Tongue (tissue), 2 donors: ENCODE measurements around the gene TCP1. TPM values are rescaled to one million over a fixed set of nuclear protein-coding genes. Genes with fewer than 3 reads are reported as not detected.
"Not testable (repeated sequence)": the region's sequence is repeated elsewhere in the genome, so short reads cannot be mapped to it uniquely, and the experiment has no call there.

Experiments used
- DNase-seq: peaks from one replicate; pipeline ENCODE4 v3.0.0-alpha.2; 2015
- total RNA-seq: library from RNA; depleted of rRNA; stranded (reverse); fragments of >200 nt; gene quantifications from one replicate; pipeline ENCODE4 v1.2.3, GENCODE V29; 2014

The TCP1 gene
- total RNA-seq, 1 donor from 2014 or later, result 202 TPM

DNA sequence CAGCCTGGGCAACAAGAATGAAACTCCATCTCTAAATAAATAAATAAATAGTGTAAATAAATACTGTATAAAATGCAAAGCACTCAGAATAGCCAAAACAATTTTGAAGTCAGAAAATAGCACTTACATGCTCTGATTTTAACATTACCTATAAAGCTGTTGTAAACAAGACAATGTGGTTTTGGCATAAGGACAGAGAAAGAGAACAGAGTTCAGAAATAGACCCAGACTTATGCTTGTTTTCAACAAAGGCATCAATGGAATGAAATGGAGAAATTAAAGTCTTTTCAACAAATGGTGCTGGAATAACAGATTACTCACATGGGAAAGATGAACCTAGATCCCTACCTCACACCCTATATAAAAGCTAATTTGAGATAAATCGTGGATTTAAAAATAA is 17.2 kb downstream of the TCP1 start:
- no peak for DNase-seq

DNA sequence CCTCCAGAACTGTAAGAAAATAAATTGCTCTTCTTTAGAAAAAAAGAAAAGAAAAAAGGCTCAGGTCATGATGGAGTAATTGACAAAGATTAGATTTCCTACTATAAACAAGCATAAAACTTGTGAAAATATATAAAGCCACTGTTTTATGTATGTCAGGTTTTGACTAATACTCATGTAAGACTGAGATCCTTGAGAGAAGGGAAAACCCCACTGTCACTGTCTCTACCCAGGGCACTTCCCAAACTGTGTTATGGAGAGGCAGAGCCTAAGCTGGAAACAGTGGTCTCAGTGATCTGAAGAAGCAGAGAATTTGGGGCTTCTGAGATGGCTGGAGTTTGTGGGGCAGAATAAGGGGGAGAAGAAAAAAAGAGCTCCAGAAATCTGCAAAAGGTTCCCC is 19.9 kb downstream of the TCP1 start:
- no peak for DNase-seq

DNA sequence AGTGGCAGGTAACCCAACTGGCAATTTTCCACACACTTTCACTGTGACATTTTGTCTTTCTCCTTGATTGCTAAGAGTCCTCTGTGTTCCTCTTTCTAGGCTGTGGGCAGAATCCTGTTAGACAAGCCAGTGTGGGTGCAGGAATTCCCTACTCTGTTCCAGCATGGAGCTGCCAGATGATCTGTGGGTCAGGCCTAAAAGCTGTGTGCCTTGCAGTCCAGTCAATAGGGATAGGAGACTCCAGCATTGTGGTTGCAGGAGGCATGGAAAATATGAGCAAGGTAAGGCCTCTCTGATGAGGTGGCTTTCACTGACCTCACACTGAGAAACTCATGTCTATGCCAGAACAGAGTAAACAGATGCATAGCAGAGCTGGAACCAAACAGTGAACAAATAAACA is 22.5 kb downstream of the TCP1 start:
- DNase-seq, result no peak

DNA sequence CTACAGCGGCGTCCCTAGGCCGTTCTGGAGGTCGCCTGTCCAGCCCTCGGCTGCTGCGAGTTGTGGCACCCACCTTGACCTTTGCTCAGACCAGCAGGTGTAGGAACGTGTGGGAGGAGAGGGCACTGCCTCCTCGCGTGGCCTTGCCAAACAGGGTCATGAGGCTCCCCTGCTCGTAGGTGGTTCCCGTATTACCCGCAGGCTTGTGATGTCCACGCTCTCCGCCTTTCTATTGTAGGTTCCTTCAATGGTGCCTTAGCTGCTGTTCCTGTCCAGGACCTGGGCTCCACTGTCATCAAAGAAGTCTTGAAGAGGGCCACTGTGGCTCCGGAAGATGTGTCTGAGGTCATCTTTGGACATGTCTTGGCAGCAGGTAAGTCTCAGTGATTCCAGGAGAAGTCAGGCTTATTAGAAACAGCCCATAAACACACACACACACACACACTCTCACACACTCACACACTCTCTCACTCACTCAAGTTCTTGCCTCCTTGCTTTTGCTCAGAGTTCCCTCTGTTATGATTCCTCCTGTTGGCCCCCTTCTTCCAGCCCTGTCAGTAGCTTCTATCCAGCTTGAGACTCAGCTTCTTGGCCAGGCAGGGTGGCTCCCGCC is 26.6 kb downstream of the TCP1 start:
- no peak for DNase-seq

DNA sequence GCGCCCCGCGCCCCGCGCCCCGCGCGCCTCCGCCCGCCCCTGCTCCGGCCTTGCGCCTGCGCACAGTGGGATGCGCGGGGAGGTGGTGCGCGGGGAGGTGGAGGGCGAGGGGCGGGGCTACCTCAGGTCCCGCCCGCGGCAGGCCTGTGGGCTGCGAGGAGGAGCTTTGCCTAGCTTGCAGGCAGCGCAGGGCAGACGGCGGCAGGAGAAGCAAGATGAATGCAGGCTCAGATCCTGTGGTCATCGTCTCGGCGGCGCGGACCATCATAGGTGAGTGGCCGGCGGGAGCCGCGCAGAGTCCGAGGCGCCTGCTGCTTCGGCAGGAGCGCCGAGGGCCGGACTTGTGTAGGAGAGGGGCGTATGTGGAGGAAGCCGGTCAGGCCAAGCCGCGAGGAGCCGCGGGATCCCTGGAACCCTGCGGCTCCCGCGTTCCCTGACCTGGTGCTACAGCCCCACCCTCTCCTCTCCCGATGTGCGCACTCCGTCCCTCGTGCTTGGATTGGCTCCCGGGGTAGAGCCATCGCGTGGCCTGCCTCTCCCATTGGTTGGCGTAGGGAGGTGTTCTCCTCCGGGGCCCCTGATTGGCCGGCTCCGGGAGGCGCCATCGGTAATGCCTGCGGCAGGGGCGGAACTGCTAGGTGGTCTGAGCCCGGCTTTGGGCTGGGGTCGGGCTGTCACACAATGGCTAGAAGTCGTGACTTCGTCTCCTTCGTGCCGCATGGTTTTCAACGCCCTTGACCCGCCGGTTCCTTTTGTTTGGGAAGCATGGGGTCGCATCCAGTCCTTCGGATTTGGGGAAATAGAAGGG is 27.3 kb downstream of the TCP1 start, which contains the start of gene ACAT2:
Gene ACAT2 (plus strand): TSS at position 173 of the 808 bp plus-strand sequence. CDS start 43 bp downstream, at position 216.
- peak; percentile 98 for DNase-seq

DNA sequence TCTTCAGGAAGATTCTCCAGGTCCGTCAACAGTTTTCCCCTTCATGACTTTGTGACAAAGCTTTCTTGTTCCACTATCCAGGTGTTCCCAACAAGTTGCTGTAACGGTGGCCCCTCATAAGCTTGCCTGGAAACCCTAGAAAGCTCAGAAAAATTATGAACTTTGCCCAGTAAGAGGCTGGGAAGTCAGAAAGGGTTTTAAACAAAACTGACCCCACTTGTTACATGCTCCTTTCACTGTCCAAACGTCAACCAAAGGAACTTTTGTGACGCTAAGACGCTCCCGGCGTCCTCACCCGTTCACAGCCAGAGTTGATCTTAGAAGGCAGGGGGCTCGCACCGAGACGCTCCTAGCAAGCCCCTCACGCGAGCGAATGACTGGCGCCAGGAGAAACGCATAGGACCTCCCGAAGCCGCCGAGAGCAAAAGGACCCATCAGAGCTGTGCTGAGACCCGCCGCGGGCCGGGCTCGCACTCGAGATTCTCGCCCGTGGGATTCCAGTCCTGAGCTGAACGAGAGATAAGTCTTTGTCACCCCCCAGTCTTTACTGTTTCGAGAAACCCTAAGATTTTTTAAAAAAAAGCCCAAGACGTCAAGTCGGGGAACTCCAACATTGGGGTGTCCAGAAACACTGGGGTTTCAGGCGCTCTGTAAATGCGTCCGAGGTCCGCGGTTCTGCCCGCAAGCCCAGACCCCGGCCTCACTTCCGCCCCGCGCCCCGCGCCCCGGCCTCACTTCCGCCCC is 28.1 kb downstream of the TCP1 start:
- DNase-seq, result no peak

DNA sequence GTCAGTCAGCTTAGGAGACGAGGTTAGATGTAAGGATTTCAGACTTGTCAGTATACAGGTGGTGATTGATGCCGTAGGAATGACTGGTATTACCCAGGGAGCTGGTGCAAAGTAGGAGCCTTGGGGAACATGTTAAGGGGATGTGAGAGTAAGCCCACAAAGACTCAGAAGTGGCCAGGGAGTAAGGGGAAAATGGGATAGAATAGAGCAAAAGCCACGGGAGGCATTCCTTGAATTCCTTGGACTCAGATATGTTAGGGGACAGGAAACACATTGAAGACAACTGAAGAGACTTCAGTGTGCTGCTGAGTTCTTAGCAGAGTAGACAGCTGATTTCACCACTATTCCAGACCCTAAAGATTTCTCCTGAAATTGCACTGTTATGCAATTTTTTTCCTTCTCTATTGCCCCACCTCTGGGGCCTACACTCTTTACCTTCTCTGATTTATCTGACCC is 28.8 kb downstream of the TCP1 start:
- DNase-seq, result no peak

DNA sequence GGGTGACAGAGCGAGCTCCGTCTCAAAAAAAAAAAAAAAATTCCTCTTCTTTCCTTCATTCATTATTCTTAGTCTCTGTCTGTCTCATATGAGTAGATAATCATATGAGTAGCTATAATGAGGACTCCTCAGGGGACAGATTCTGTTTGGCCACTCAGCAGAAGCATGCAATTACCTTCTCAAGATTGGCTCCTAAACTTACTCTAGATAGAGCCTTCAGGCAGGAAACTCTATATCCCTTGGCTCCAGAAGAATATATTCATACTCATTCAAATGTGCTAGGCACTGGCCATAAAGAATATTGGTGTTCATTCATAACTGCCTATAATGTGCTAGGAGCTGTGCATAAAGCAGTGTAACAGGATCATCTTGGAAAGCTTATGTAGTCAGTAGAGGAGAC is 29.8 kb downstream of the TCP1 start:
- no peak for DNase-seq

DNA sequence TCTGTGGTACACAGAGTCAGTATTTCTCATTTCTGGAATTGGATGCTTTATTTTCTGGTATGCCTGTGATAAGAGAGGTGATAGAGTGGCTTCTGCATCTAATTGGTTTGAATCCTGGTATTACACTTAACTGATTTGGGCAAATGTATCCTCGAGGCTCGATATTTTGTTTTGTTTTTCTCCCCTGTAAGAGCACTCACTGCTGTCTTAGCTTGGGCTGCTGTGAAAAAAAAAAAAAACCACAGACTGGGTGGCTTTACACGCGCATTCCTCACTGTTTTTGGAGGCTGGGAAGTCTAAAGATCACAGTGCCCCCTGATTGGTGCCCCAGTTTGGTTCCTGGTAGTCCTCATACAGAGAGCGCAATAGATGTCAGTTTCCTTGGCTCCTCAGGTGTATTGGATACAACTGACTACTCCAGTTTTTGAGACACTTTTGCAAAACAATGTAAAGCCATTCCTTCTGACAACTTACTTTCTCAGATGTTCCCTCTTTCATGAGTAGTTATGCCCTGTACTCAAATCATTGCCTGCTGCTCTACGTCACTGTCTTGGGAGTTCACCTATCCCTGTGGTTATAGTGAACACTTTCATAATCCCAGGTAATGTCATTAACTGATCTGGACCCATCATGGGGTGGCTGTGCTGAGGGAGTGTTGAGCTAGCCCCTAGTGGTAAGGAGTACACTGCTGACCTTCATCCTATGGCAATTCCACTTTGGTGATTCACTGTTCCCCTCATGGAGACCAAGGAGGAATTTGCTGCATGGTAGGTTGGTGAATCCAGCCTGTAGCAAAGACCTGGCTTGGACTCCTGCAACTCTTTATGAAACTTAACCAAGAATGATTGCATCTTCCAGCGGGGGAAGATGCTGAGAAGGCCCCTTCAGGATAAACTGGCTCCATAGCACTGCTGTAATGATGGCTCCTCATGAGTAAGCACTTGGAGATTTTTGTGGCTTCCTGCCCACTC is 31.1 kb downstream of the TCP1 start:
- no peak for DNase-seq

DNA sequence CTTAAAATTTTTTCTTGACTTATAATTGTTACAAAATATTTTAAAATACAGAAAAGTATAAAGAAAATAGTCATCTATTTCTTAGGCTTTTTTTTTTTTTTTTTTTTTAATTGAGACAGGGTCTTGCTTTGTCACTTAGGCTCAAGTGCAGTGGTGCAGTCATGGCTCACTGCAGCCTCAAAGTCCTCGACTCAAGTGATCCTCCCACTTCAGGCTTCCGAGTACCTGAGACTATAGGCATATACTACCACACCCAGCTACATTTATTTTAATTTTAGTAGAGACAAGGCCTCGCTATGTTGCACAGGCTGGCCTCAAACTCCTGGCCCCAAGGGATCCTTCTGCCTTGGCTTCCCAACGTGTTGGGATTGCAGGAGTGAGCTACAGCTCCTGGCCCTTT is 32.9 kb downstream of the TCP1 start:
- DNase-seq, result no peak

DNA sequence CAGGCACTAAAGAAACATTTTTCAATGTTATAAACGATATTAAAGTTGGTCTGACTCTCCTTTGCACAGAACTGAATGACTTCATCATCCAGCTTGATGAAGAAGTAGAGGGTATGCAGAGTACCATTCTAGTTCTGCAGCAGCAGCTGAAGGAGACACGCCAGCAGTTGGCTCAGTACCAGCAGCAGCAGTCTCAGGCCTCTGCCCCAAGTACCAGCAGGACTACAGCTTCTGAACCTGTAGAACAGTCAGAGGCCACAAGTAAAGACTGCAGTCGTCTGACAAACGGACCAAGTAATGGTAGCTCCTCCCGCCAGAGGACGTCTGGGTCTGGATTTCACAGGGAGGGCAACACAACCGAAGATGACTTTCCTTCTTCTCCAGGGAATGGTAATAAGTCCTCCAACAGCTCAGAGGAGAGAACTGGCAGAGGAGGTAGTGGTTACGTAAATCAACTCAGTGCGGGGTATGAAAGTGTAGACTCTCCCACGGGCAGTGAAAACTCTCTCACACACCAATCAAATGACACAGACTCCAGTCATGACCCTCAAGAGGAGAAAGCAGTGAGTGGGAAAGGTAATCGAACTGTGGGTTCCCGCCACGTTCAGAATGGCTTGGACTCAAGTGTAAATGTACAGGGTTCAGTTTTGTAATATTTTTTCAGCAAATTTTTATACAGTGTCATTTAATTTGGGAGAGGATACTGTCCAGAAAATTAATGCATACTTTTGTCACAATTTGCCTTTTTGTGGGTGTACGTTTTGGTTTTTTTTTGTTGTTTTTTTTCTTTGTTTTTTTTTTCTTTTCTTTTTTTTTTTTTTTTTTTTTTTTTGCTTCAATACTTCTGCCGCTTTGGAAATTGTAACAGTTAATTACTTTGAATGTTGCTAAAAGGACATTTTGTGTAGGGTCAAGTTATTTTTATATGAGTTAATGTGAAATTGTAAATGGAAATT is 34.2 kb downstream of the TCP1 start:
- peak; percentile 26 for DNase-seq

DNA sequence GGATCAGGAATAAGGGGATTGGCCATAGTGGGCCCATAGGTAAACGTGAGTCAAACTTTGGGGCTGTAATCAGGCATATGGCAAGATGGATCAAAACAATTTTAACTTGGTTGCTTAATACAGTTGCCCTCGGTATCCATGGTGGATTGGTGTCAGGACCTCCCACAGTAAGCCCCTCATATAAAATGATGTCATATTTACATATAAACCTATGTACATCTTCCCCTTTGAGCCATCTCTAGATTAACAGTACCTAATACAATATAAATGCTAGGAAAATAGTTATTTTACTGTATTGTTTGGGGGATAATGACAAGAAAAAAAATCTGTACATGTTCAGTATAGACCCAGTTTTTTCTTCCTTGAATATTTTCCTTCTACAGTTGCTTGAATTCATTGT is 35.0 kb downstream of the TCP1 start:
- no peak for DNase-seq

DNA sequence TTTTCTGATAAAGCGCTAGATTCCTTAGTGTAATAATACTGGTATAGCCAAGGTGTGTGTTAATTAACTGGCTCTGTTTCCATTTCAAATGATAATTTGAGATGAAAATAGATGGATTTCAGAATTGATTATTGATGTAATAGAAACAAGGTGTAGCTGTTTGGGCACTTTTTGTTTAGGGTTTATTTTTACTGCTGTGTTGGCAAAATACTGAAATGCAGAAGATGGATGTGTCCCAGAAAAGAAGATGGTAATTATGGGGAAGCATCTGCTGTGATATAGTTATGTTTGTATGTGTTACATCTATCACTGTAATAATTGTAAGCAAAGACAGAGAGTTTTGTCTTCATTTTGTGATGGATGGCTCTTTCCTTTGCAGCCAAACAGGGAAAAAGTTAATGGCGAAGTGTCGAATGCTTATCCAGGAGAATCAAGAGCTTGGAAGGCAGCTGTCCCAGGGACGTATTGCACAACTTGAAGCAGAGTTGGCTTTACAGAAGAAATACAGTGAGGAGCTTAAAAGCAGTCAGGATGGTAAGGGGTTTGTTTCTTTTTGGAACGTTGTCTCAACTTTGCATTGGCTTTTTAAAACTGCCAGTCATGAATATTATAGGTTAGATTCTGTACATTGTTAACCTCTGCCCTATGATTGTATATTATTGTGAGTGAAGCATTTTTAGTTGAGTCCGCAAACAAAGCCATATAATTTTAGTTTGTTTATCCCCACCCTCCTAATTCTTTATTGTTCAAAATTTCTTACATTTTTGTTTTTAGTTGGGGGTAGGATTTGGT is 36.1 kb downstream of the TCP1 start:
- DNase-seq, result no peak

DNA sequence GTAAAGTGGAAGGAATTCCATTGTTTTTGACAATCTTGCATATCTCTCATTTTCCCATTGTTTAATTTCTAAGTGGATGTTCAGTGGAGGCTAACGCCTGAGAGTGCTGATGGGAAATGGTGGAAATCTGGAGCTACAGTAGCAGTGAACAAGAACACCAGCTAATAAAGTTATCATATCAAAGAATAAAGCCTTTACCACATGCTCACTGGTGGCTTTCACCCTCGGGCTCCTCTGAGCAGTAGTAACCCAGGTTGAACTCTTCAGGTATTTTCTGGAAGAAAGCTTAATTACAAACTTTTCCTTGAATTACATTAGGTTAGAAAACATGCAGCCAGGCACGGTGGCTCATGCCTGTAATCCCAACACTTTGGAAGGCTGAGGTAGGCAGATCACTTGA is 38.0 kb downstream of the TCP1 start:
- no peak for DNase-seq

DNA sequence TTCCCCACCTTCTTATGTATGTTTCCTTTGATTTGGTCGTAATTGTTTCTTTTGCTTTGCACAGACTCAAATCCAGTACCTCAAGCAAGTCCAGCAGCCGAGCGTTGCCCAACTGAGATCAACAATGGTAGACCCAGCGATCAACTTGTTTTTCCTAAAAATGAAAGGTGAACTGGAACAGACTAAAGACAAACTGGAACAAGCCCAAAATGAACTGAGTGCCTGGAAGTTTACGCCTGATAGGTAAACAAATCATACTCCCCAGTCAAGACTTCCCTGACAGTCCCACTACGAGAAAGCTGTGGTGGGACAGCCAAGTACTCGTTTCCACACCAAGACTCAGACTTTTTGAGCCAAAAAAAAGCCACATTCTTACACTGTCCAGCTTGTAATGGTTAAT is 41.3 kb downstream of the TCP1 start:
- DNase-seq, result not testable (repeated sequence)

DNA sequence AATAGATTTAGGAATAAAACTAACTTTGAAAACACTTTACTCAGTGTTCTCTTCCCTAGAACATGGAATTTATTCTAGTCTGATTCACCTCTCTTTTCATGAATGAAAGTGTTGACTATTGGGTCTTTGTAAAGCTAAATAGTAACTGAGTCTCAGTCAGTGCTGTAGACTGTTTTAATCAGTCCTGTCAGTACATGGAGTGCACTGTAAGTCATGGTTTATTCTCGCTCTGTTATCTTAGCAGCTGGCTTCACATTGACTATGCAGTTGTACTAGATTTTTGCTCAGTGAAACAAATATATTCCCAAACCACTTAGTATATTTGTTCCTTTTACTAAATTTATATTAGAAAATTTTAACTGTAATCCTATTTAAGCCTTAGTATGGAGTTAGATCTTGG is 42.6 kb downstream of the TCP1 start:
- DNase-seq, result no peak

DNA sequence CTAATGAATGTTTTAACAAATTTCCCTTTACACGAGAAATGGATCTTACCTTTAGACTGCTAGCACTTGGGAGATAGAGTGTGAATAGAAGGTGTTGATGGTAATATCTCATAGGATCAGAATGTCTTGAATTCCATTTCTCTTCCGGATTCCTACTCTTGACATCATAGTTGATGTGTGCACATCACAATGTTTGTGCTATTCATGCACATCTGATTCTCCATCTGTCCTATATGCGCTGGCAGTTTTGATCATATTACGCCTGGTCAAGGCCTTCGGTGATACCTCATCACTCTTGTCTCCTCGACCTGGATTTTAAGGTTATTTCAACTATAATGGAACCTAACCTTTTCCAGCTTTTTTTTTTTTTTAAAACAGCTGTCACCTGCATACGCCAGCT is 44.3 kb downstream of the TCP1 start:
- DNase-seq, result no peak

DNA sequence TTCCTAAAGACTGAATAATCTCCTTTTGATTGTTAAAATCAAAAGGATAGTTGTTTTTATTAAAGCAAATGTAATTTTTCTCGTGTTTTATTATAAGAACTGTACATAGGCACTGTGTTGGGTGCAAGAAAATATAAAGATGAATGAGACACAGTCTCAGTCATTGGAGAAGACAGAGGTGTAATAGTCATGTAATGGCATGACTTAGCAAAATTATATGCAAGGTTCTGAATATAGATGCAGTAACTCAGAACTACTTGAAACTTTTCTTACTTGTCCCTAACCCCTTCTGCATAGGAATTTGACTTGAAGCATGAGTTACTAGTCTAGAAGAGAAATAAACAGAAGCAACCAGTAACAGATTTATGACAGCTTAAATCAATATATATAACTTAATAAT is 47.2 kb downstream of the TCP1 start:
- DNase-seq, result no peak

DNA sequence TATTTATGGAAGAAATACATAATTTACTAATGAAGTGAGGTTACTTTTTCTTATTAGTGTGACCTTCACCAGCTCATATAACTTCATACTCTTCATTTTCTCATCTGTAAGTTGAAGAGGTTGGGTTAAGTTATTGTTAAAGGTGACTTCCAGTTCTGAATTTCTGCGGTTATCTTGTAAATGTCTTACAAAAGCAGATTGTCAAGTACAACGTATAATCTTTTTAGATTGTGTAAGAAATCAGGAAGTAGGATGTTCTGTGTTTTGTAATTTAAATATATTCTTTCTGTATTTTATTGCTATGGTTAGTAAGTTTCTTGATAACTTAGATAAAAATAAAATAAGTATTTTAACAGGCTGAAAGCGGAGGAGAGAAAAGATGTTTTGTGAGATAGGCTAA is 50.1 kb downstream of the TCP1 start:
- DNase-seq, result no peak

DNA sequence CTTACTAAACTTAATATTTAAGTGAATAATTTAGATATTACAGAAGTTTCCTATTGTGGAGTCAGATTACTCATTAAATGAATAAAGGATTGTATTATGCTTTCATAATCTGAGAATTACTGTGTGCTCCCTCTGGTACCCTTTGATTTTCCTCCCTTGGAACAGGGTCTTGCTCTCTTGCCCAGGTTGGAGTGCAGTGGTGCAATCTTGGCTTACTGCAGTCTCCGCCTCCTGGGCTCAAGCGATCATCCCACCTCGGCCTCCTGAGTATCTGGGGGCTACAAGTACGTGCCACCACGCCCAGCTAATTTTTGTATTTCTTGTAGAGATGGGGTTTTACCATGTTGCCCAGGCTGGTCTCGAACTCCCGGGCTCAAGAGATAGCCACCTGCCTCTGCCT is 52.5 kb downstream of the TCP1 start:
- no peak for DNase-seq
